GM12872 (cell line): ENCODE data around the gene MYEOV.

Experiments
- TF ChIP-seq, protein P1 (sequence below): IDR thresholded peaks from 3 replicates; pipeline ENCODE4 v1.5.1; 2011; ENCODE audit warnings: low read depth, mild to moderate bottlenecking, low read length, moderate library complexity; ENCODE audit not compliant: insufficient read depth

Gene MYEOV

DNA sequence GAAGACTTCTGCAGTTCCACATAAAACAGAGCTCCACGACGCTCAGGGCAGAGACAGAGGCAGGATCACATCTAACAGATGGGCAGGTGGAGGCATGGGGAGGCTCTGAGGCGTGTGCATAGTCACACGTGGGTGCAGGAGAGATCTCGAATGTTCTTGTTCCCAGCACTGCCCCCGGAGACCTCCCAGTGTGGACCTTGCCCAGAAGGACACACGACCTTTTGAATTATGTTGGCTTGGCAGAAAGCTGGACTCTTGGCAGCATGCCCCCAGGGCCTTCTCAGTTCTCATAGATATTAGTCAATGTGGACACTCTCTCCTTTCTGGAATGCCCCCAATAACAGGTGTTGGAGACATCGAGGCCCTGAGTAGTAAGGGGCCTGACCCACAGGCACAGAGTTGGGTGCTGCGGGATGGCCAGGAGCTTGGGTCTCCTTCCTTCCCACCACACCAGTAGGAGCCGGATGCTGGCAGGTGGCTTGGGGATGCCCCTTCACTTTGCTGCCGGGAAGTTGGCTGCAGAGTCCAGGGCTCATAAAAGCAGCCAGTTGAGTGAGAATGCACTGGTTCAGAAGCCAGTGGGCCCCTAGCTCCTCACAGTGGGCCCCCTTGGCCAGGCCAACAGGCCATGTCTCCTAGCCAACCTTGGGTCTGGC, 12.1 kb downstream of the MYEOV start:
- TF ChIP-seq, protein P1, sequence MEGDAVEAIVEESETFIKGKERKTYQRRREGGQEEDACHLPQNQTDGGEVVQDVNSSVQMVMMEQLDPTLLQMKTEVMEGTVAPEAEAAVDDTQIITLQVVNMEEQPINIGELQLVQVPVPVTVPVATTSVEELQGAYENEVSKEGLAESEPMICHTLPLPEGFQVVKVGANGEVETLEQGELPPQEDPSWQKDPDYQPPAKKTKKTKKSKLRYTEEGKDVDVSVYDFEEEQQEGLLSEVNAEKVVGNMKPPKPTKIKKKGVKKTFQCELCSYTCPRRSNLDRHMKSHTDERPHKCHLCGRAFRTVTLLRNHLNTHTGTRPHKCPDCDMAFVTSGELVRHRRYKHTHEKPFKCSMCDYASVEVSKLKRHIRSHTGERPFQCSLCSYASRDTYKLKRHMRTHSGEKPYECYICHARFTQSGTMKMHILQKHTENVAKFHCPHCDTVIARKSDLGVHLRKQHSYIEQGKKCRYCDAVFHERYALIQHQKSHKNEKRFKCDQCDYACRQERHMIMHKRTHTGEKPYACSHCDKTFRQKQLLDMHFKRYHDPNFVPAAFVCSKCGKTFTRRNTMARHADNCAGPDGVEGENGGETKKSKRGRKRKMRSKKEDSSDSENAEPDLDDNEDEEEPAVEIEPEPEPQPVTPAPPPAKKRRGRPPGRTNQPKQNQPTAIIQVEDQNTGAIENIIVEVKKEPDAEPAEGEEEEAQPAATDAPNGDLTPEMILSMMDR: no peak

DNA sequence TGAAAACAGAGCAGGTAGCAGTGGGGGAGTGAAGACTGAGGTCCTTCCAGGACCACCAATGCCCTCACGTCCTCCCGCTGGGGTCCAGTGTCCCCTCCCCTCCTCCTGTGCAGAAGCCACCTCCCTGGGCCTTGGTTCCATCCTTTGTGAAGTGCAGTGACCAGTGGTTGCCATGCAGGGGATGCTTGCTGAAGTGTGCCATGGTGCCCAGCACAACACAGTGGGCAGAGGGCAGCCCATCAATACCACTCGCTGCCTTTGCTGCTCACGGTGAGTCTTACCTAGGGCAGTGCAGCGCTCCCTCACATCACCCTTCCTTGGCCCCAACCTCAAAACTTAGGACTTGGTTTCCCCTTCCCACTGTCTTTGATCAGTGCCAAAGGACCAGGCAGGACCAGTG, 12.9 kb downstream of the MYEOV start:
- TF ChIP-seq, protein P1: no peak

DNA sequence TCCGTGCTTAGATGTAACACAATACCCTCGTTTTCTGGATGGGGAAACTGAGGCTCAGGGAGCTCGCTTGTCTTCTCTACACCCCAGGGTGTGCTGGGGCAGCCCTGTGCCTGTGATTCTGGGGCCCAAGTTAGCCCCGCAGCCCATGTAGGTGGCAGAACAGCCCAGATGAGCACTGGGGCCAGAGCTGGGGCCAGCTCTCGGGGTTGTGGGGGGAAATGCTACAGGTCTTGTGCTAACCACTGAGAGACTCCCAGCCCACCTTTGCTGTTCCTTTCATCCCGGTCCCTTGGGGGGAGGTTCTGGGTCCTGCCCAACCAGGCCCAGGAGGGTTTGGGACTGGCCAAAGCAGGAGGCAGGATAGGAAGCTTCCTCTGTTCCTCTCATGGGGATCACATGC, 13.5 kb downstream of the MYEOV start:
- TF ChIP-seq, protein P1: no peak

DNA sequence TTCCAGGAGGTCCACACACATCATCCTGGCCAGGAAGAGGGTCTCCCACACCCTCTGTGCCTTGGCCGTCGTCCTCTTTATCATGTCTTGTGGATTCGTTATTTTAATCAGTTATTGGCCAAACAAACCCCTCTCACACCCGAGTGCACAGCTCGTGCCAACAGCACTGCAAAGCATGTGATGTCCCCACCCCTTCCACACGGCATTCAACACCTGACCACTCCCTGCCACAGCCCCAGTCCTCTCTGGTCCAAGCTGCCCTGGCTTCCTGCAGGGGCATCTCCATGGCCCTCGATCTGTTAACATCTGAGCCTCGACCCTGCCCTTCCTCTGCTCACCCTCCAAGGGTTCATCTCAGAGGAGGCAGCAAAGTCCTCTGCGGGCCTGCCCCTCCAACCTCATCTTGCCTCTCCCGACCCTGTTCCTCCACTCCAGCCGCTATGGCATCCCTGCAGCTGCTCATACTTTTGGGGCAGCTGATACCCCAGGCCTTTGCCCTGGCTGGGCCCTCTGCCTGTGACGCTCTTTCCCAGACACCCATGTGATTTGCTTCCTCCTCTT, 14.0 kb downstream of the MYEOV start:
- TF ChIP-seq, protein P1: no peak

DNA sequence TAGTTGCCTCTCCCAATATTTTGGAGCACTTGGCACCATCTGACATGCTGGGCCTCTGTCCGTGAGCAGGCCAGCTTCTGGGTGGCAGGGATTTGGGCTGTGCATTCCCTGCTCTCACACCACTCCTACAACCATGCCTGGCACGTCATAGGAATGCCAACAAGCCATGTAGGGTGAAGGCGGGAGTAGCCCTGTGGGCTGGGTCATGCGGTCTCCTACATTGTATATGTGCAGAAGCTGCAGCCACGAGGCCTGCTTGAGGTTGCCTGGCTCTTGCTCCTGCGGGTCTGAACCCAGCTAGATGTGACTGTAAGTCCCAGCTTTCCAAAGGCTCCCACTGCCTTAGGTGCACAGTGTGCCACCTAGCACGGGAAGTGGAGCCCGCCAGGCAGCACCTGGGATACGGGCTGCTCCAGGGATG, 14.5 kb downstream of the MYEOV start:
- TF ChIP-seq, protein P1: no peak

DNA sequence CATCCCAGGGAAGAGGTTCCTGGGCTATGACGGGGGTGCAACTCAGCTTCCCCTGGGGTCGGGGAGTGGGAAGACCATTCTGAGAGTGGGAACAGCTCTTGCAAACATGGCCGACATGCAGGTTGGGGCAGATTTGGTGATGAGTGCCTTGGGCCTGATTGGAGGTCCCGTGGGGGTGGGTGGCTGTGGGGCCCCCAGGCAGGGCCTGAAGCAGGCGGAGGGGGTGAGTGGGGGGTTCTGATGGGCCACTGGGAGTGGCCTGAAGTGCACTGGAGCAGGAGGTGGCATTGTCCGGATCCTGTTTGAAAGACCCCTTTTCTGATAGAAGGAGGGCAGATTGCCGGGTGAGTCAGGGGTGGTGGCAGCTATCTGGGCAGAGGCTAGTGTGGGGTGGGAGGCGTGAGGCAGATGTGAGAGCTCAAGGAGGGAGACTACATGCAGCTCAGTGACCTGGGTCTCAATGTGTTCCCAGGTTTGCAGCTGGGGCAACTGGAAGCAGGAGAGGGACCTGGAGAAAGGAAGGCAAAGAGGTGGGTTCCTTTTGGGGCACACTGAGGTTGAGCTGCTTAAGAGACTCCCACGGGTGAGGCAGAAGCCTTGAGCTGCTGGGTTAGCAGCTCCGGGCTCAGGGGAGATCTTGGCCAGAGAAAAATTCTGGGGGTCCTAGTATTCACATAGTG, 15.1 kb downstream of the MYEOV start:
- TF ChIP-seq, protein P1: no peak

DNA sequence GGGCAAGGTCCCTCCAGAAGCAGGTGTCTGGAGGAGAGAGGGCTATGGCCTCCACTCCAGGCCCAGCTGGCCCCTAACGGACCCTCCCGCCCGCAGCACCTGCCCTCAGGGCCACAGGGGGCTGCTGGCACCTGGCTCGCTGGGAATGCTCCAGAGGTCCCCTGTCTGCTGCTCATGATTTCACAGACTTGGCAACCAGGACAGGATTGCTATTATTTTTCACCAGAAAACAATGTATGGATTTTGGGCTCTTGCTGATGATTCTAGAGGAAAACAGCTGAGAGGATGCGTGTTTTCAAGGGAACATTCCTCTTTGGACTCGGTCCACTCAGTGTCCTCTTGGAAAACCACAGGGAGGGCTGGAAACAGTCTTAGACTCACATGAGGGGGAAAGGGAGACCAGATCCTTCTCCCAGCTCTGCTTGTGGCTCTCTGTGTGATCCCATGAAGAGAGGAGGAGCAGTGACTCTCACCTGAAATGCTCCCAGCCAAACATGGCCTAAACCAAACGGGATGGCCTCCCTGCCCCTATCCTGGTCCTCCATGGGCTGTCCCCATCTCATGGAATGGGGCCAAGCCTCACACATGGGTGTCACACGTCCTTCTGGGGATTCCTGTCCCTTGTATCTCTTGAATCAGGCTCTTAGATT, 15.8 kb downstream of the MYEOV start:
- TF ChIP-seq, protein P1: no peak
